HG02798 (cell line): ENCODE results near the gene CELA1.
"Not testable (repeated sequence)": the region's sequence is repeated elsewhere in the genome, so short reads cannot be mapped to it uniquely, and the experiment has no call there.

Experiments
- ATAC-seq: cut with Tn5 transposase; IDR thresholded peaks from one replicate; pipeline ENCODE4 v1.9.1; 2021; ENCODE audit warnings: mild to moderate bottlenecking; ENCODE audit not compliant: unreplicated experiment, poor library complexity

The CELA1 gene

GRCh38 chr12:51320695-51321320 is 25.7 kb downstream of the CELA1 start:
- ATAC-seq = no peak

GRCh38 chr12:51320311-51320694 is 26.2 kb downstream of the CELA1 start:
- ATAC-seq = no peak

GRCh38 chr12:51318846-51319599 is 27.5 kb downstream of the CELA1 start:
- ATAC-seq = no peak

- ATAC-seq = not testable (repeated sequence)
Observed at GRCh38 chr12:51318057-51318806, 28.2 kb downstream of the CELA1 start.

- no peak for ATAC-seq
Observed at GRCh38 chr12:51311389-51311788, 35.1 kb downstream of the CELA1 start.

- no peak for ATAC-seq
Observed at GRCh38 chr12:51307655-51308593, 38.6 kb downstream of the CELA1 start.

- no peak for ATAC-seq
Observed at GRCh38 chr12:51306507-51306906, 40.0 kb downstream of the CELA1 start.

- ATAC-seq = not testable (repeated sequence)
Observed at GRCh38 chr12:51300768-51301167, 45.7 kb downstream of the CELA1 start.

GRCh38 chr12:51295651-51296050 is 50.8 kb downstream of the CELA1 start:
- ATAC-seq = no peak

- ATAC-seq = not testable (repeated sequence)
Observed at GRCh38 chr12:51294097-51294496, 52.4 kb downstream of the CELA1 start.

- no peak for ATAC-seq
Observed at GRCh38 chr12:51293696-51294095, 52.8 kb downstream of the CELA1 start.

GRCh38 chr12:51291603-51292513 is 54.6 kb downstream of the CELA1 start:
- not testable (repeated sequence) for ATAC-seq

GRCh38 chr12:51285843-51286242 is 60.6 kb downstream of the CELA1 start:
- no peak for ATAC-seq

- no peak for ATAC-seq
Observed at GRCh38 chr12:51281202-51281924, 65.1 kb downstream of the CELA1 start.
